Ovary (tissue), 9 donors: Measurements from ENCODE around the gene PTPN14. TPM values are rescaled to one million over a fixed set of nuclear protein-coding genes. Genes with fewer than 3 reads are reported as not detected.
A peak's percentile ranks its signal among the peaks of the same experiment; 100 is the strongest.

ENCODE experiments used
- DNase-seq, 5 donors: peaks; one replicate each; pipeline ENCODE4 v3.0.0-alpha.2; 2019 to 2020
- H3K27ac ChIP-seq, 2 donors: fragments of 200-600 bp; one replicate each; pipeline versions ENCODE4 v1.5.1 to v1.8.0; 2019 to 2022
- H3K27me3 ChIP-seq: fragments of 200-600 bp; one replicate; pipeline ENCODE4 v1.8.0; 2022
- H3K36me3 ChIP-seq: fragments of 200-600 bp; sonication (generic); one replicate; pipeline ENCODE4 v1.5.1; 2019
- H3K4me1 ChIP-seq: one replicate; pipeline ENCODE4 v1.8.1; 2013; ENCODE audit warnings: mild to moderate bottlenecking, moderate library complexity; ENCODE audit not compliant: insufficient read depth
- H3K4me3 ChIP-seq: fragments of 200-600 bp; sonication (generic); one replicate; pipeline ENCODE4 v1.5.1; 2017
- H3K9me3 ChIP-seq, 2 donors: fragments of 200-600 bp in 1 of 2; sonication (generic) in 1 of 2; one replicate each; pipeline versions ENCODE4 v1.5.1 to v1.8.1; 2013 to 2019; ENCODE audit warnings: mild to moderate bottlenecking in 1 of 2, moderate library complexity in 1 of 2
- CTCF ChIP-seq, 3 donors: fragments of 450-650 bp in 2 of 3; fragments of 200-600 bp in 1 of 3; IDR thresholded peaks; one replicate each; pipeline versions ENCODE4 v1.5.1 to v1.8.0; 2016 to 2022; ENCODE audit warnings: antibody characterized with exemption in 3 of 3, mild to moderate bottlenecking in 1 of 3
- EP300 ChIP-seq: sonication (generic); formaldehyde crosslinking; IDR thresholded peaks from one replicate; pipeline ENCODE4 v1.6.1; 2017; ENCODE audit warnings: antibody characterized with exemption
- POLR2A ChIP-seq: fragments of 450-650 bp; IDR thresholded peaks from one replicate; pipeline ENCODE4 v1.6.1; 2017; ENCODE audit warnings: antibody characterized with exemption, mild to moderate bottlenecking, moderate library complexity
- WGBS, 3 donors: extraction: QIAGEN DNeasy Blood & Tissue Kit in 1 of 3; methylation state at CpG; one replicate each; pipeline versions ENCODE4 v1.1.5 to v1.1.7; 2013 to 2017; 5-methylcytosine and 5-hydroxymethylcytosine counted together
- intact Hi-C, 4 donors: fragments of 100-400 bp; cut with DNase I; formaldehyde crosslinking; loops; one replicate each; pipeline versions ENCODE4 v1.11.0 to v1.15.1; 2022 to 2023
- polyA plus RNA-seq, 2 donors: library from polyadenylated mRNA; stranded (reverse); fragments of 200-250 nt in 1 of 2; fragments of 350-450 nt in 1 of 2; fragmentation: Illumina TruSeq in 1 of 2; extraction: RNeasy Lipid Tissue Mini Kit (QIAGEN cat#74804) in 1 of 2; gene quantifications; one replicate each; pipeline ENCODE4 v1.2.3, GENCODE V29; 2013 to 2014
- total RNA-seq, 7 donors: library from RNA; depleted of rRNA in 2 of 7; stranded (reverse); fragments of >200 nt in 2 of 7; fragmentation: NEBNext Ultra II Directional in 3 of 7; extraction: Animal tissue kit (Norgen Biotek cat#: 25700) in 3 of 7; gene quantifications; one replicate each; pipeline versions ENCODE4 v1.1.0 to v1.2.4, GENCODE V29; 2016 to 2023
- donor health status: DM: no; HTN: no; CAD: no; lungs with moderate emphysema.
- donor health status: DM: no; HTN: no; CAD: no.
- donor health status: Bipolar disorder and iron deficiency.
- donor health status: DM: yes; HTN: yes; CAD: no.
- donor health status: DM: no; HTN: no; CAD: no.
- donor health status: DM: yes; HTN: yes; CAD: no.

Gene PTPN14
- total and polyA plus RNA-seq, 9 donors, result 7.6 to 68.9 (median 41.1) TPM

- Histone ChIP-seq H3K36me3 (no peaks in the 10 kb centered on the region), H3K4me3 (no peak overlapping the region), H3K4me1 (peaks cover 4% of the 10 kb centered on the region), H3K27me3 (no peaks in the 10 kb centered on the region), H3K27ac (peak overlapping the region in 1 of 2 donors; percentile 41), H3K9me3 (no peaks in the 10 kb centered on the region)
- no peak for TF ChIP-seq EP300
- WGBS, 3 donors, result 63 to 77% (median 71%) methylated on average over 9 of the region's 9 CpGs
- peak in 3 of 5 donors; percentile 20 to 43 (median 34) for DNase-seq
- intact Hi-C loops, result no loop called here
Observed at GRCh38 chr1:214514032-214514818, 37.2 kb downstream of the PTPN14 start.

GRCh38 chr1:214513394-214513793, 38.0 kb downstream of the PTPN14 start:
- Histone ChIP-seq H3K36me3 (no peaks in the 10 kb centered on the region), H3K4me1 (peaks cover 4% of the 10 kb centered on the region), H3K27ac (no peak overlapping the region), H3K9me3 (no peaks in the 10 kb centered on the region), H3K27me3 (no peaks in the 10 kb centered on the region), H3K4me3 (no peak overlapping the region)
- intact Hi-C loops, result no loop called here
- WGBS, 3 donors, result 89 to 94% (median 91%) methylated on average over 5 of the region's 5 CpGs
- TF ChIP-seq CTCF (IDR thresholded peaks at IDR 0.05) (no peak), EP300 (no peak), POLR2A (no peak)
- DNase-seq, result no peak

- 95 to 96% (median 96%) methylated on average over 1 of the region's 1 CpG for WGBS, 3 donors
- intact Hi-C loops, result no loop called here
- TF ChIP-seq CTCF (IDR thresholded peaks at IDR 0.05), result no peak
- no peak for TF ChIP-seq POLR2A
- no peak for TF ChIP-seq EP300
- peaks cover 4% of the 10 kb centered on the region for H3K4me1 ChIP-seq
- H3K9me3 ChIP-seq, result no peaks in the 10 kb centered on the region
- no peak overlapping the region for H3K4me3 ChIP-seq
- no peak overlapping the region for H3K27ac ChIP-seq
- no peaks in the 10 kb centered on the region for H3K36me3 ChIP-seq
- H3K27me3 ChIP-seq, result no peaks in the 10 kb centered on the region
- no peak for DNase-seq
Observed at GRCh38 chr1:214511639-214511998, 39.8 kb downstream of the PTPN14 start.

- intact Hi-C loops, result no loop called here
Observed at GRCh38 chr1:214510914-214511638, 40.3 kb downstream of the PTPN14 start.

More at GRCh38 chr1:214510914-214511638, 40.3 kb downstream of the PTPN14 start:
- Histone ChIP-seq H3K4me1 (peaks cover 4% of the 10 kb centered on the region), H3K27ac (no peak overlapping the region), H3K9me3 (no peaks in the 10 kb centered on the region), H3K4me3 (no peak overlapping the region), H3K36me3 (no peaks in the 10 kb centered on the region), H3K27me3 (no peaks in the 10 kb centered on the region)
- no peak for DNase-seq
- TF ChIP-seq CTCF (IDR thresholded peaks at IDR 0.05) (no peak), POLR2A (no peak), EP300 (no peak)
- 94 to 96% (median 95%) methylated on average over 6 of the region's 6 CpGs for WGBS, 3 donors
